ENCODE data around the gene CCDC12. TPM values are rescaled to one million over a fixed set of nuclear protein-coding genes. Genes with fewer than 3 reads are reported as not detected.

Gene CCDC12
- total RNA-seq, 1 experiment from 2014 or later = 46.5 TPM

- no peaks in the 10 kb centered on the region for H3K27me3 ChIP-seq (ENCODE audit: insufficient read depth, low read length)
- CTCF ChIA-PET = no interaction called here
Observed at GRCh38 chr3:46899151-46900006, 77.2 kb downstream of the CCDC12 start.

More at GRCh38 chr3:46899151-46900006, 77.2 kb downstream of the CCDC12 start:
- no peak overlapping the region for H3K9ac ChIP-seq (ENCODE audit: low read length)
- POLR2A ChIA-PET = no interaction called here
- no peaks in the 10 kb centered on the region for H3K9me3 ChIP-seq (ENCODE audit: control insufficient read depth in 1 of 2, insufficient read depth in 1 of 2, low read depth in 1 of 2, low read length in 2 of 2)
- H3K4me1 ChIP-seq (ENCODE audit: control insufficient read depth in 1 of 2, insufficient read depth in 2 of 2, low read length in 2 of 2) = peaks cover 0 to 11% of the 10 kb centered on the region in 2 experiments; a peak in 2 of 4 replicates
- RAD21 ChIA-PET (ENCODE audit: low non-redundant PET in 1 of 2, low total read pairs in 2 of 2, uncharacterized antibody in 2 of 2, unreplicated experiment in 2 of 2) = no interaction called here
- ATAC-seq (no peak), DNase-seq (ENCODE audit: low read depth, low spot score) (no peak)
- no peaks in the 10 kb centered on the region for H4K20me1 ChIP-seq (ENCODE audit: insufficient read depth)
- H3K36me3 ChIP-seq (ENCODE audit: control insufficient read depth in 1 of 2, insufficient read depth in 2 of 2, low read length in 2 of 2) = no peaks in the 10 kb centered on the region
- H3K79me2 ChIP-seq (ENCODE audit: insufficient read depth, low read length) = no peaks in the 10 kb centered on the region
- H3K4me3 ChIP-seq (replicated peaks in 1 of 2; ENCODE audit: low read depth in 1 of 2, low read length in 2 of 2) = no peak overlapping the region
- no TSS peak for BruUV-seq (replicated peaks)
- no peak overlapping the region for H3K27ac ChIP-seq (ENCODE audit: low read depth, low read length)
- no peak for TF ChIP-seq REST (IDR thresholded peaks at IDR 0.05; ENCODE audit: low read depth)
- no peak for TF ChIP-seq ZFX (IDR thresholded peaks at IDR 0.05)
- no peak for TF ChIP-seq EZH2phosphoT487 (IDR thresholded peaks at IDR 0.05; ENCODE audit: borderline replicate concordance)
- no peak for TF ChIP-seq MAX (IDR thresholded peaks at IDR 0.05)
- no peak for TF ChIP-seq EGR1 (IDR thresholded peaks at IDR 0.05; ENCODE audit: low read depth)
- TF ChIP-seq, protein P1, sequence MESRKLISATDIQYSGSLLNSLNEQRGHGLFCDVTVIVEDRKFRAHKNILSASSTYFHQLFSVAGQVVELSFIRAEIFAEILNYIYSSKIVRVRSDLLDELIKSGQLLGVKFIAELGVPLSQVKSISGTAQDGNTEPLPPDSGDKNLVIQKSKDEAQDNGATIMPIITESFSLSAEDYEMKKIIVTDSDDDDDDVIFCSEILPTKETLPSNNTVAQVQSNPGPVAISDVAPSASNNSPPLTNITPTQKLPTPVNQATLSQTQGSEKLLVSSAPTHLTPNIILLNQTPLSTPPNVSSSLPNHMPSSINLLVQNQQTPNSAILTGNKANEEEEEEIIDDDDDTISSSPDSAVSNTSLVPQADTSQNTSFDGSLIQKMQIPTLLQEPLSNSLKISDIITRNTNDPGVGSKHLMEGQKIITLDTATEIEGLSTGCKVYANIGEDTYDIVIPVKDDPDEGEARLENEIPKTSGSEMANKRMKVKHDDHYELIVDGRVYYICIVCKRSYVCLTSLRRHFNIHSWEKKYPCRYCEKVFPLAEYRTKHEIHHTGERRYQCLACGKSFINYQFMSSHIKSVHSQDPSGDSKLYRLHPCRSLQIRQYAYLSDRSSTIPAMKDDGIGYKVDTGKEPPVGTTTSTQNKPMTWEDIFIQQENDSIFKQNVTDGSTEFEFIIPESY (IDR thresholded peaks at IDR 0.05; ENCODE audit: extremely low read depth, insufficient replicate concordance, low read length) = no peak
- TF ChIP-seq FOSL1 (IDR thresholded peaks at IDR 0.05; ENCODE audit: low read depth) = no peak
- no peak for TF ChIP-seq SIN3A (IDR thresholded peaks at IDR 0.05; ENCODE audit: low read depth)
- no peak for TF ChIP-seq ATF3 (IDR thresholded peaks at IDR 0.05)
- TF ChIP-seq RAD21 (IDR thresholded peaks at IDR 0.05; ENCODE audit: low read depth) = no peak
- TF ChIP-seq SRF (IDR thresholded peaks at IDR 0.05; ENCODE audit: low read depth) = no peak
- H3K9me2 ChIP-seq (ENCODE audit: insufficient read depth) = no peaks in the 10 kb centered on the region
- intact Hi-C loops (cut with micrococcal nuclease) = loop anchor here (5.0 kb wide), 1 partner anchor 412 kb away; no protein-coding TSS in a partner anchor
- no peak overlapping the region for H2AFZ ChIP-seq (ENCODE audit: low read depth, low read length, poor library complexity, severe bottlenecking)
- no peak overlapping the region for H3K4me2 ChIP-seq (ENCODE audit: low read length)
